ENCODE data around the gene CHID1. TPM values are rescaled to one million over a fixed set of nuclear protein-coding genes. Genes with fewer than 3 reads are reported as not detected.
A peak's percentile ranks its signal among the peaks of the same experiment; 100 is the strongest.

CHID1 gene
- total RNA-seq, 1 experiment from 2014 or later, result 85.6 TPM

GRCh38 chr11:958101-958500 is 47.5 kb upstream of the CHID1 start:
- TF ChIP-seq EZH2 (IDR thresholded peaks at IDR 0.05; ENCODE audit: low read depth) (no peak), CTCF (conservative IDR thresholded peaks at IDR 0.05) (no peak)
- Histone ChIP-seq H3K27ac (no peak overlapping the region), H3K27me3 (ENCODE audit: insufficient read depth, low read depth) (no peaks in the 10 kb centered on the region), H3K79me2 (ENCODE audit: low read depth) (peaks cover 11% of the 10 kb centered on the region), H3K36me3 (ENCODE audit: low read depth) (no peaks in the 10 kb centered on the region; the same call in 1 of the 2 replicates), H3K4me3 (no peak overlapping the region), H3K9me2 (ENCODE audit: insufficient read depth) (no peaks in the 10 kb centered on the region), H4K20me1 (ENCODE audit: insufficient read depth) (peaks cover 13% of the 10 kb centered on the region), H2AFZ (no peak overlapping the region), H3K9me3 (ENCODE audit: insufficient read depth, low read depth) (no peaks in the 10 kb centered on the region), H3F3A (ENCODE audit: insufficient read depth, low read depth) (peaks cover 19% of the 10 kb centered on the region; the same call in 1 of the 2 replicates), H3K4me1 (replicated peaks; ENCODE audit: insufficient read depth) (peaks cover 26% of the 10 kb centered on the region), H3K4me2 (no peak overlapping the region)
- ChIA-PET POLR2A (ENCODE audit: unreplicated experiment) (no interaction called here), CTCF (no interaction called here)
- intact Hi-C loops (cut with micrococcal nuclease; ENCODE audit: unreplicated experiment), result no loop called here
- no peak for DNase-seq
- no TSS peak for BruUV-seq (replicated peaks)

- Histone ChIP-seq H3K27me3 (ENCODE audit: insufficient read depth, low read depth) (no peaks in the 10 kb centered on the region), H3K4me3 (no peak overlapping the region), H4K20me1 (ENCODE audit: insufficient read depth) (peaks cover 13% of the 10 kb centered on the region), H3K4me2 (no peak overlapping the region), H3K27ac (no peak overlapping the region), H3K4me1 (replicated peaks; ENCODE audit: insufficient read depth) (peaks cover 26% of the 10 kb centered on the region), H3K79me2 (ENCODE audit: low read depth) (peaks cover 11% of the 10 kb centered on the region), H3K9me3 (ENCODE audit: insufficient read depth, low read depth) (no peaks in the 10 kb centered on the region), H3F3A (ENCODE audit: insufficient read depth, low read depth) (peaks cover 19% of the 10 kb centered on the region; the same call in 1 of the 2 replicates), H3K9me2 (ENCODE audit: insufficient read depth) (no peaks in the 10 kb centered on the region), H3K36me3 (ENCODE audit: low read depth) (no peaks in the 10 kb centered on the region; the same call in 1 of the 2 replicates), H2AFZ (no peak overlapping the region)
- no peak for DNase-seq
- no TSS peak for BruUV-seq (replicated peaks)
- intact Hi-C loops (cut with micrococcal nuclease; ENCODE audit: unreplicated experiment), result no loop called here
- TF ChIP-seq EZH2 (IDR thresholded peaks at IDR 0.05; ENCODE audit: low read depth) (no peak), CTCF (conservative IDR thresholded peaks at IDR 0.05) (no peak)
- ChIA-PET CTCF (no interaction called here), POLR2A (ENCODE audit: unreplicated experiment) (no interaction called here)
Observed at GRCh38 chr11:957212-957920, 46.8 kb upstream of the CHID1 start.

GRCh38 chr11:955154-956063 is 44.8 kb upstream of the CHID1 start:
- Histone ChIP-seq H3F3A (ENCODE audit: insufficient read depth, low read depth) (peaks cover 19% of the 10 kb centered on the region; the same call in 1 of the 2 replicates), H3K9me2 (ENCODE audit: insufficient read depth) (no peaks in the 10 kb centered on the region), H3K27ac (peak overlapping the region; percentile 46), H3K27me3 (ENCODE audit: insufficient read depth, low read depth) (no peaks in the 10 kb centered on the region), H3K4me1 (replicated peaks; ENCODE audit: insufficient read depth) (peaks cover 26% of the 10 kb centered on the region), H3K9me3 (ENCODE audit: insufficient read depth, low read depth) (no peaks in the 10 kb centered on the region), H3K79me2 (ENCODE audit: low read depth) (peaks cover 11% of the 10 kb centered on the region), H4K20me1 (ENCODE audit: insufficient read depth) (peaks cover 13% of the 10 kb centered on the region), H3K4me3 (no peak overlapping the region), H2AFZ (no peak overlapping the region), H3K36me3 (ENCODE audit: low read depth) (no peaks in the 10 kb centered on the region; the same call in 1 of the 2 replicates), H3K4me2 (peak overlapping the region; percentile 55)
- DNase-seq, result peak; percentile 66 to 77
- no TSS peak for BruUV-seq (replicated peaks)
- no peak for TF ChIP-seq CTCF (conservative IDR thresholded peaks at IDR 0.05)
- ChIA-PET CTCF (no interaction called here), POLR2A (ENCODE audit: unreplicated experiment) (interaction anchor here (0.7 kb wide), 1 partner anchor 979 kb away, joined by 6 read pairs; no protein-coding TSS in a partner anchor)
- intact Hi-C loops (cut with micrococcal nuclease; ENCODE audit: unreplicated experiment), result no loop called here

Measured in PC-9 (cell line).